SK-N-SH (cell line): ENCODE measurements around the gene DCXR. TPM values are rescaled to one million over a fixed set of nuclear protein-coding genes. Genes with fewer than 3 reads are reported as not detected.

Experiments used
- CTCF ChIA-PET: fragments of 300-600, 350-600 bp; formaldehyde crosslinking; extraction: SDS; loops from one replicate; lab custom pipeline; 2021; lab: Yijun Ruan, JAX
- POLR2A ChIA-PET: fragments of 350-600 bp; sonication (Branson Sonifier 250); formaldehyde crosslinking; extraction: SDS; loops from one replicate; lab custom pipeline; 2020; ENCODE audit warnings: antibody characterized with exemption, inconsistent platforms; lab: Yijun Ruan, JAX
- DNase-seq: peaks from one replicate; pipeline ENCODE4 v3.0.0; 2012
- H2AFZ ChIP-seq: fragments of 200-600 bp; sonication (generic); 2 replicates; pipeline ENCODE4 v1.8.1; 2016; ENCODE audit warnings: antibody characterized with exemption, mild to moderate bottlenecking, low read depth
- H3F3A ChIP-seq: fragments of 200-600 bp; sonication (generic); replicated peaks from 2 replicates; pipeline ENCODE3; 2016; ENCODE audit warnings: antibody characterized with exemption, mild to moderate bottlenecking; ENCODE audit not compliant: insufficient read depth
- H3K27ac ChIP-seq, 2 experiments: fragments of 200-500 bp in 1 of 2; fragments of 200-600 bp in 1 of 2; sonication (Bioruptor generic) in 1 of 2; sonication (generic), shearing (Covaris generic) in 1 of 2; 2 replicates each; pipeline versions ENCODE4 v1.5.1 to v1.6.1; 2014 to 2016; ENCODE audit warnings: low read depth in 2 of 2, inconsistent platforms in 1 of 2, low read length in 1 of 2, mild to moderate bottlenecking in 1 of 2, mixed read lengths in 1 of 2
- H3K27me3 ChIP-seq: fragments of 200-600 bp; sonication (generic), shearing (Covaris generic); 2 replicates; pipeline ENCODE4 v1.6.1; 2016; ENCODE audit warnings: mixed run types; ENCODE audit not compliant: insufficient read depth
- H3K36me3 ChIP-seq, 2 experiments: fragments of 200-500 bp in 1 of 2; fragments of 200-600 bp in 1 of 2; sonication (Bioruptor generic) in 1 of 2; sonication (generic) in 1 of 2; replicated peaks in 1 of 2; 2 replicates each; pipeline versions ENCODE3 to v1.5.1; 2014 to 2016; ENCODE audit warnings: low read length in 1 of 2, mild to moderate bottlenecking in 1 of 2; ENCODE audit not compliant: insufficient read depth in 2 of 2, control insufficient read depth in 1 of 2
- H3K4me1 ChIP-seq, 2 experiments: fragments of 200-500 bp in 1 of 2; fragments of 200-600 bp in 1 of 2; sonication (Bioruptor generic) in 1 of 2; sonication (generic), shearing (Covaris generic) in 1 of 2; 2 replicates each; pipeline versions ENCODE4 v1.5.1 to v1.6.1; 2014 to 2016; ENCODE audit warnings: low read depth in 1 of 2, low read length in 1 of 2, mixed run types in 1 of 2; ENCODE audit not compliant: insufficient read depth in 2 of 2, control insufficient read depth in 1 of 2
- H3K4me2 ChIP-seq: fragments of 200-600 bp; sonication (generic), shearing (Covaris generic); 2 replicates; pipeline ENCODE4 v1.6.1; 2017; ENCODE audit warnings: mixed run types
- H3K4me3 ChIP-seq, 2 experiments: fragments of 200-500 bp in 1 of 2; fragments of 200-600 bp in 1 of 2; sonication (Bioruptor generic) in 1 of 2; sonication (generic), shearing (Covaris generic) in 1 of 2; 2 replicates each; pipeline versions ENCODE4 v1.5.1 to v1.8.1; 2014 to 2016; ENCODE audit warnings: low read depth in 2 of 2, inconsistent platforms in 1 of 2, low read length in 1 of 2, mild to moderate bottlenecking in 1 of 2, mixed read lengths in 1 of 2, moderate library complexity in 1 of 2
- H3K79me2 ChIP-seq: fragments of 200-600 bp; sonication (generic); 2 replicates; pipeline ENCODE4 v1.8.1; 2017; ENCODE audit warnings: mild to moderate bottlenecking; ENCODE audit not compliant: insufficient read depth
- H3K9ac ChIP-seq: fragments of 200-600 bp; sonication (generic); 2 replicates; pipeline ENCODE4 v1.6.1; 2017; ENCODE audit warnings: mixed run types
- H3K9me2 ChIP-seq: fragments of 200-600 bp; sonication (generic); 2 replicates; pipeline ENCODE4 v1.6.1; 2017; ENCODE audit warnings: mixed run types
- H3K9me3 ChIP-seq: fragments of 200-600 bp; sonication (generic); 2 replicates; pipeline ENCODE4 v1.6.1; 2017; ENCODE audit warnings: mixed run types, mild to moderate bottlenecking, moderate library complexity
- H4K20me1 ChIP-seq: fragments of 200-600 bp; sonication (generic); 2 replicates; pipeline ENCODE4 v1.6.1; 2017; ENCODE audit warnings: mild to moderate bottlenecking, mixed run types; ENCODE audit not compliant: insufficient read depth
- CTCF ChIP-seq: fragments of 200-600 bp; sonication (generic); IDR thresholded peaks from 2 replicates; pipeline ENCODE4 v1.6.1; 2017; ENCODE audit warnings: antibody characterized with exemption, mild to moderate bottlenecking, moderate library complexity
- ELF1 ChIP-seq: IDR thresholded peaks from 2 replicates; pipeline ENCODE4 v1.4.0; 2012
- EP300 ChIP-seq, 2 experiments: IDR thresholded peaks; 2 replicates each; pipeline versions ENCODE4 v1.4.0 to v1.6.1; 2012; ENCODE audit warnings: borderline replicate concordance in 1 of 2, low read depth in 1 of 2, low read length in 1 of 2
- FOXJ3 ChIP-seq: sonication (generic); formaldehyde crosslinking; IDR thresholded peaks from 2 replicates; pipeline ENCODE4 v1.5.1; 2020; ENCODE audit warnings: mild to moderate bottlenecking, missing genetic modification reagents
- MEF2A ChIP-seq: IDR thresholded peaks from 2 replicates; pipeline ENCODE4 v1.4.0; 2012; ENCODE audit warnings: low read depth, borderline replicate concordance
- NFIC ChIP-seq: IDR thresholded peaks from 2 replicates; pipeline ENCODE4 v1.4.0; 2012; ENCODE audit warnings: borderline replicate concordance
- RAD21 ChIP-seq: IDR thresholded peaks from 2 replicates; pipeline ENCODE4 v1.6.1; 2012; ENCODE audit warnings: mild to moderate bottlenecking, low read length
- RFX5 ChIP-seq: IDR thresholded peaks from 2 replicates; pipeline ENCODE4 v1.6.1; 2012; ENCODE audit warnings: mild to moderate bottlenecking, improper control_type of control experiment, low read length
- SMC3 ChIP-seq: IDR thresholded peaks from 2 replicates; pipeline ENCODE4 v1.6.1; 2012; ENCODE audit warnings: low read depth, low read length, improper control_type of control experiment
- TAF1 ChIP-seq: IDR thresholded peaks from 2 replicates; pipeline ENCODE4 v1.6.1; 2012; ENCODE audit warnings: low read depth, mild to moderate bottlenecking, low read length, moderate library complexity, borderline replicate concordance
- YY1 ChIP-seq: IDR thresholded peaks from 2 replicates; pipeline ENCODE4 v1.4.0; 2012; ENCODE audit warnings: low read depth, mild to moderate bottlenecking
- WGBS: methylation state at CpG from one replicate; pipeline ENCODE4 v1.1.6; 2017; ENCODE audit warnings: low lambda C conversion rate; 5-methylcytosine and 5-hydroxymethylcytosine counted together
- polyA plus RNA-seq, 3 experiments: library from polyadenylated mRNA; depleted of rRNA; stranded (reverse); fragments of >200 nt; gene quantifications; 2 replicates each; pipeline ENCODE4 v1.2.3, GENCODE V29; 2012

The DCXR gene
- polyA plus RNA-seq, 1 of the 3 experiments (the other 2 are of a cell fraction), result 190 TPM

- Histone ChIP-seq H3K79me2 (peaks cover 36% of the 10 kb centered on the region), H3K9me2 (no peaks in the 10 kb centered on the region), H3K36me3 (peaks cover 7 to 23% of the 10 kb centered on the region in 2 experiments), H3K9me3 (no peaks in the 10 kb centered on the region), H3K9ac (no peak overlapping the region), H3K4me3 (no peak overlapping the region; a peak in 1 of 4 replicates), H3K27me3 (no peaks in the 10 kb centered on the region), H4K20me1 (peaks cover 17% of the 10 kb centered on the region), H3F3A (peaks cover 32% of the 10 kb centered on the region), H3K4me1 (peaks cover 18 to 35% of the 10 kb centered on the region in 2 experiments; a peak in 3 of 4 replicates), H3K27ac (peak overlapping the region in 1 of 2 experiments; percentile 5; a peak in 1 of 4 replicates), H2AFZ (no peak overlapping the region), H3K4me2 (peak overlapping the region; percentile 99; the same call in 1 of the 2 replicates)
- DNase-seq, result peak; percentile 88
- 81% methylated on average over 25 of the region's 34 CpGs for WGBS
- ChIA-PET POLR2A (interaction anchor here (1.0 to 1.4 kb wide), 5 partner anchors 11 to 90 kb away, joined by 3 to 5 read pairs (median 5); partner anchors contain the start of genes ASPSCR1 and RAC3), CTCF (interaction anchor here (0.6 to 35.7 kb wide), 44 partner anchors 9 to 471 kb away, joined by 3 to 1216 read pairs (median 5); partner anchors contain the start of genes ANAPC11, ARHGDIA, ARL16 and ASPSCR1)
- TF ChIP-seq TAF1, result no peak
- peak; percentile 51 for TF ChIP-seq RAD21
- no peak for TF ChIP-seq EP300 (IDR thresholded peaks at IDR 0.05; ENCODE audit: borderline replicate concordance in 1 of 2, low read depth in 1 of 2, low read length in 1 of 2)
- peak; percentile 87 for TF ChIP-seq CTCF
- TF ChIP-seq NFIC, result no peak
- peak; percentile 49 for TF ChIP-seq SMC3
- TF ChIP-seq RFX5, result no peak
- TF ChIP-seq FOXJ3 (CRISPR knock-in tag), result no peak
- no peak for TF ChIP-seq YY1
Measured at GRCh38 chr17:82019690-82020571, 17.6 kb downstream of the DCXR start.

GRCh38 chr17:82018989-82019689 is 18.4 kb downstream of the DCXR start:
- Histone ChIP-seq H3K4me1 (peaks cover 15 to 31% of the 10 kb centered on the region in 2 experiments; a peak in 3 of 4 replicates), H3K27ac (no peak overlapping the region), H2AFZ (no peak overlapping the region), H3K9me2 (no peaks in the 10 kb centered on the region), H3K4me3 (no peak overlapping the region), H3K27me3 (no peaks in the 10 kb centered on the region), H3K4me2 (no peak overlapping the region), H3K9me3 (no peaks in the 10 kb centered on the region), H3K9ac (no peak overlapping the region), H3K36me3 (peaks cover 7 to 23% of the 10 kb centered on the region in 2 experiments), H3F3A (peaks cover 32% of the 10 kb centered on the region), H4K20me1 (peaks cover 17% of the 10 kb centered on the region), H3K79me2 (peaks cover 33% of the 10 kb centered on the region)
- no peak for DNase-seq
- POLR2A ChIA-PET, result interaction anchor here (0.7 to 1.2 kb wide), 3 partner anchors 12 to 59 kb away, joined by 3 to 5 read pairs (median 5); partner anchors contain the start of gene RAC3
- CTCF ChIA-PET, result interaction anchor here (0.6 to 35.7 kb wide), 34 partner anchors 9 to 472 kb away, joined by 3 to 1216 read pairs (median 6); partner anchors contain the start of genes ASPSCR1, DCXR, GPS1 and MAFG
- WGBS, result 92% methylated on average over 33 of the region's 33 CpGs
- TF ChIP-seq MEF2A, result no peak
- TF ChIP-seq ELF1, result no peak
